GM19463 (cell line): Measurements from ENCODE around the gene GRM4.

Experiments
- ATAC-seq: cut with Tn5 transposase; IDR thresholded peaks from one replicate; pipeline ENCODE4 v1.9.1; 2021; ENCODE audit warnings: mild to moderate bottlenecking, moderate library complexity; ENCODE audit not compliant: unreplicated experiment

Gene GRM4

GRCh38 chr6:33999567-33999966, 146.3 kb downstream of the GRM4 start:
- no peak for ATAC-seq

- no peak for ATAC-seq
Observed at GRCh38 chr6:33998660-33999059, 147.2 kb downstream of the GRM4 start.

- no peak for ATAC-seq
Observed at GRCh38 chr6:33997265-33997664, 148.6 kb downstream of the GRM4 start.

GRCh38 chr6:33996120-33996475, 149.8 kb downstream of the GRM4 start:
- no peak for ATAC-seq

- no peak for ATAC-seq
Observed at GRCh38 chr6:33995309-33996119, 150.4 kb downstream of the GRM4 start.

- no peak for ATAC-seq
Observed at GRCh38 chr6:33994472-33995308, 151.2 kb downstream of the GRM4 start.

- ATAC-seq, result no peak
Observed at GRCh38 chr6:33993653-33994471, 152.0 kb downstream of the GRM4 start.

GRCh38 chr6:33993091-33993490, 152.8 kb downstream of the GRM4 start:
- no peak for ATAC-seq

GRCh38 chr6:33992191-33992590, 153.7 kb downstream of the GRM4 start:
- ATAC-seq, result no peak

- ATAC-seq, result no peak
Observed at GRCh38 chr6:33991610-33992009, 154.3 kb downstream of the GRM4 start.

- ATAC-seq, result no peak
Observed at GRCh38 chr6:33990061-33990541, 155.8 kb downstream of the GRM4 start.

- no peak for ATAC-seq
Observed at GRCh38 chr6:33989016-33989854, 156.7 kb downstream of the GRM4 start.

- ATAC-seq, result no peak
Observed at GRCh38 chr6:33988121-33989015, 157.5 kb downstream of the GRM4 start.

- ATAC-seq, result no peak
Observed at GRCh38 chr6:33987531-33988021, 158.3 kb downstream of the GRM4 start.

GRCh38 chr6:33985947-33986346, 159.9 kb downstream of the GRM4 start:
- no peak for ATAC-seq

GRCh38 chr6:33985313-33985751, 160.6 kb downstream of the GRM4 start:
- ATAC-seq, result no peak

- no peak for ATAC-seq
Observed at GRCh38 chr6:33984466-33985312, 161.2 kb downstream of the GRM4 start.
